Heart left ventricle (tissue), 13 donors: ENCODE results near the gene SLC6A3.

Experiments used
- POLR2A ChIP-seq, 2 donors: fragments of 450-650 bp; IDR thresholded peaks; one replicate each; pipeline ENCODE4 v1.6.1; 2017; ENCODE audit warnings: antibody characterized with exemption in 2 of 2, mild to moderate bottlenecking in 2 of 2, moderate library complexity in 2 of 2
- TF ChIP-seq, protein P1 (sequence below), 12 donors: fragments of 200-600 bp; sonication (generic) in 4 of 12; IDR thresholded peaks; one replicate each; pipeline versions ENCODE4 v1.5.0 to v1.8.0; 2018 to 2022; ENCODE audit warnings: antibody characterized with exemption in 12 of 12, mild to moderate bottlenecking in 5 of 12
- donor health status: ischemic (EF 13 %, LVEDD 7.1; RV severe dilation, severe dysfunction).
- donor health status: DM: no; HTN: yes; CAD: no.
- donor health status: DM: no; HTN: no; CAD: no.
- donor health status: ischemic (EF 25% LVEDD 6.9; RV normal size, moderate dysfunction).
- donor health status: ischemic (EF 25% LVEDD 5.7; RV mildly dilated, moderate dysfunction).
- donor health status: ischemic (EF 35%, LVEDD 5.7; RV mildly dilated, moderate dysfunction).
- donor health status: nonischemic (EF 11% LVEDD 7.7; RV severe dilation, severe dysfunction).
- donor health status: DM: yes; HTN: yes; CAD: no.
- donor health status: PGD.
- donor health status: ischemic (EF 29% LVEDD 5.4; RV normal size, mild dysfunction).
- donor health status: nonischemic (EF 23%, LVEDD 6.1; RV moderate dilation, normal function).

DNA sequence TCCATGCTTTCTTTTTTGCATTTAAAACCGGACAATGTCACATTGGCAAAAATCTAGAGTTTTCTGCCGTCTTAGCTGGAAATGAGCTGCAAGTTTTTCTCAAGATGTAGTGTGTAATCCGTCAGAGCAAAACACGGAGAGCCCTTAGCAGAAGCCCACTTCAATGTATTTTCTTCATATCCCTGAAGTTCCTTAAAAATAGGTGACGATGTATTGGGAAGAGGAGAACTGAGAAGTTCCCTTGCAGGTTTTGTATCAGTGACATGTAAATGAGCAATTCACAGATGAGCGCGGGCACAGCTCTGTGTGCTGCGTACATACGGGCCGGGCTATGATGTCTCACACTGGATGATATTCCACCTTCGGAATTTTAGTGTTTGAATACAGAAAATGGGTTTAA, 85.5 kb downstream of the SLC6A3 start:
- TF ChIP-seq, protein P1, sequence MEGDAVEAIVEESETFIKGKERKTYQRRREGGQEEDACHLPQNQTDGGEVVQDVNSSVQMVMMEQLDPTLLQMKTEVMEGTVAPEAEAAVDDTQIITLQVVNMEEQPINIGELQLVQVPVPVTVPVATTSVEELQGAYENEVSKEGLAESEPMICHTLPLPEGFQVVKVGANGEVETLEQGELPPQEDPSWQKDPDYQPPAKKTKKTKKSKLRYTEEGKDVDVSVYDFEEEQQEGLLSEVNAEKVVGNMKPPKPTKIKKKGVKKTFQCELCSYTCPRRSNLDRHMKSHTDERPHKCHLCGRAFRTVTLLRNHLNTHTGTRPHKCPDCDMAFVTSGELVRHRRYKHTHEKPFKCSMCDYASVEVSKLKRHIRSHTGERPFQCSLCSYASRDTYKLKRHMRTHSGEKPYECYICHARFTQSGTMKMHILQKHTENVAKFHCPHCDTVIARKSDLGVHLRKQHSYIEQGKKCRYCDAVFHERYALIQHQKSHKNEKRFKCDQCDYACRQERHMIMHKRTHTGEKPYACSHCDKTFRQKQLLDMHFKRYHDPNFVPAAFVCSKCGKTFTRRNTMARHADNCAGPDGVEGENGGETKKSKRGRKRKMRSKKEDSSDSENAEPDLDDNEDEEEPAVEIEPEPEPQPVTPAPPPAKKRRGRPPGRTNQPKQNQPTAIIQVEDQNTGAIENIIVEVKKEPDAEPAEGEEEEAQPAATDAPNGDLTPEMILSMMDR (IDR thresholded peaks at IDR 0.05) = no peak
- TF ChIP-seq POLR2A (IDR thresholded peaks at IDR 0.05) = no peak
